Epidermal melanocyte (primary cell): Measurements from ENCODE around the gene MCC.

ENCODE experiments used
- DNase-seq: peaks from one replicate; pipeline ENCODE4 v3.0.0; 2011; ENCODE audit warnings: low spot score; ENCODE audit not compliant: insufficient read length

MCC gene

DNA sequence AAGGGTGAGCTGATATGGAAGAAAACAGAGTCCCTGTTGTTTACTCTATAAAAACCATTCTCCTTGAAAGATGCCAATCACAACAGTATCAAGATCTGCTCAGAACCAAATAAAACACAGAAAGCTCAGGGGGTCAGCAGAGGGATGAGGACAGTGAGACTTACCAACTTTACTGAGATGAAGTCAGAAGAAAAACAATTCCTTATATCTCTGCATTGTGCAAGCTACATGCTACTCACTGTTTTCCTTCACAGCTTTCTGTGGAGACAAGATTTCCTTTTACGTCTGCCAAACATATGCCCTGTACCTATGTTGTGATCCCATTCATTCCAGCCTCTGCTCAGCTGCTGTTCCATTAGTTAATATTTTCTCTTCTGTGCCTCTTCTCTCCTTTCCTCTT, 239.0 kb downstream of the MCC start:
- no peak for DNase-seq

DNA sequence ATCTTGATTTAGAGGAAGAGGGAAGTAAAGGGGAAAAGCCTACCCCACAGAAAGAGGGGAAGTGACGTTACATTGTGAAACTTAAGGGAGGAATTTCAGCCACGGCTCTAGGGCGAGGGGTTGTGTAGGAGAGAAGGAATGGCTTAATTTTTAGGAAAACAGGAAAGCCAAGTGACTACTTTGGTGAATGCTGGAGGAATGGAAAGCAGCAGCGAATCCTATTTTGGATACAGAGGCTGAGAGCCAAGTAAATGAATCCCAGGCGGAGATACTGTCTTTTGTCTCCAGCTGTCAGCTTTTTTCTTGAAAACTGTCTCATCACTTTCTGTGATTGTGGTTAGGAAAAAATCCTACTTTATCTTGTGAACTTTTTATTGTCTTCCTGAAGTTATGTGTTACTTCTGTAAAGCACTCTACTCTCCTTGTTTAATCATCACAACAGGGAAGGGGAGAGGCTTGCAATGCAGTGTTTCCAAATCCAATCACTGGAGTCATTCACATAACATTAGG, 241.8 kb downstream of the MCC start:
- no peak for DNase-seq

DNA sequence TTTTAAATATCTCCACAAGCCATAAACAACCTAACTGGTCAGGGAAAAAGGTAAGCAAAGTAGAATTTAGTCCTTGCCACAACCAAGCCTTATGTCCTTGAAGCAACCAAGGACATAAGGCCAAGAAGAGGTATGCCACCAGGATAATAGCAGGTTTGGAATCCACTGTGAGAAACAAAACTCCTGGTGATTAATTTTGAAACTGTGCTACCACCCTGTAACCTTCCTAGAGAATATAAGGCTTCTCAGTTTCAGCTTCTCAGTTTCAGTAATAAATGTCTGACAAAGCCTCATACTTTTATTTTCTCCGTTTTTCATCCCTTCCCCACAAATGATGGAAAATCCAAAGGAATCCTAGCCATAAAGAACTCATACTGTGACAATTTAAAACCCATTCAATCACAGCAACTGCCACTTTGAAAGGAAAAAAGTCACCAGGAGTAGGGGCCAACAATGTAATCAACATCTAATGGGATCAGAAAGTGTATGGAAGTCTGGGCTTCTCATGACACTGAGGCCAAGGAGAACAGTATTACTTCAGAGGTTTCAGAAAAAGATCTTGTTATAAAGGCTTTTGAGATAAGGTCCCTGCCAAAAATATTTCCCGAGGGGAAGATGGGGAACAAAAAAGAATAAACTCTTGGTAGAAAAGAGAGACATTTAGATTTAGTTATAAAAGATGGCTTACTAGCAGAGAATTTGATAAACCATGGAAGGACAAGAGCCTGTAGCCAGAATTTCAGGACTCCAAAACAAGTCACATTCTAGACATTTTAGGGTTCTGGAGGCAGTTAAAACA, 242.6 kb downstream of the MCC start:
- DNase-seq = no peak

DNA sequence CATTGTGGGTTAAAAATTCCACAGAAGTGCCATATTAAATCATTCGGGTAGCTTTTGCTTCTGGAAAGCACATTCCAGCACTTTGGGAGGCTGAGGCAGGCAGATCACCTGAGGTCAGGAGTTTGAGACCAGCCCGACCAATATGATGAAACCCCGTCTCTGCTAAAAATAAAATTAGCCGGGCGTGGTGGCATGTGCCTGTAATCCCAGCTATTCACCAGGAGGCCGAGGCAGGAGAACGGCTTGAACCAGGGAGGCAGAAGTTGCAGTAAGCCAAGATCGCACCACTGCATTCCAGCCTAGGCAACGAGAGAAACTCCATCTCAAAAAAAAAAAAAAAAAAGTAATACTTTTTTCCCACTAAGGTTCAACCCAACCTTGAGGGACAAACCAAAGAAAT, 243.3 kb downstream of the MCC start:
- DNase-seq = no peak

DNA sequence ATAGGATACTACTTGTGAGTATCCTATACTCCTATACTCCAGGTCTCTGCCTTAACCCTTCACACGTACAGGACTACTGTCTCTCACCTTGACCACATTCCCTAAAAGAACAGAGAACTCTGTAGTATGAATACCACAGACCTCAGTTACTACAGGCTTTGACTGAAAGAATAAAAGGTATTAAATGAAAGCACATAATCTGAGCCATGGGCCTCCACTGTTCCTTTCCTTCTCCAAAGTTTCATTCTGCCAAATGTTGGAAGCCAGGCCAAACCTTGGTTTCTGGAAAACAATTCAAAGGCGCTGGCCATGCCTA, 244.9 kb downstream of the MCC start:
- no peak for DNase-seq

DNA sequence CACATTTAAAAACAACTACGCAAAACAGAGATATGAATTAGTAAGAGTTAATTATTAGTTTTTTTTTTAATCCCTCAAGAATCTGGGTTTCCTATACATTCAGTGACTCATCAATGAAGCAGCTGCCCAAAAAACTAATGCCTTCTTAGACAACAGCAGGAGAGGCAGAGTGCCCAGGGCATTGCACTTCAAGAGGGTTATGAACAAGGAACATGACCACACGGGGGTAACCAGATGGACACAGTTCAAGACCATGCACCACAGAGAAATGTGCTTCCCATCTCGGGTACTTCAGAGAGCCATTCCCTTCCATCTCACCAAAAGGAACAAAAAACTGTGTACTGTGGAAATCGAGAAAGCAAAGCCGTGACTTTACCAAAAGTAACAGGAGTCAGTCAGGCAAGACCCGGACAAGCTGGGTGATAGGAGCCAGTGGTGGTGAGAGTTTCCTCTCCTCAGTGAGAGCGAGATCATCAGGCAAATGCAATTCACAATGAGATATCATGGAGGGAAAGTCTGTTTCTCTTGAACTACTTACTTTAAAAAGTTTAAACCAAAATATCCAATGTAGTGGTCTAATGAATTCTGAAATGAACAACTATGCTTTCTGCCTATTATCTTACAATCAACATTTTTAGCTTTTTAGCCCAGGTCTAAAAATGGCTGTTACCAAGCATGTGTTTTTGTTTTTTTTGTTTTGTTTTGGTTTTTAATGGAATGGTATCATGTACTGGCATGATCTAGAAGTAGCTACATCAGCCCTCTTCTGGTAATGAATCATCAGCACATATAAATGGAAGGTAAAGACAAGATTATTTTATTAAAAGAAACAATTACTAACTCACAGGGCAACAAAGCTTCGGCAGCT, 245.5 kb downstream of the MCC start:
- no peak for DNase-seq

DNA sequence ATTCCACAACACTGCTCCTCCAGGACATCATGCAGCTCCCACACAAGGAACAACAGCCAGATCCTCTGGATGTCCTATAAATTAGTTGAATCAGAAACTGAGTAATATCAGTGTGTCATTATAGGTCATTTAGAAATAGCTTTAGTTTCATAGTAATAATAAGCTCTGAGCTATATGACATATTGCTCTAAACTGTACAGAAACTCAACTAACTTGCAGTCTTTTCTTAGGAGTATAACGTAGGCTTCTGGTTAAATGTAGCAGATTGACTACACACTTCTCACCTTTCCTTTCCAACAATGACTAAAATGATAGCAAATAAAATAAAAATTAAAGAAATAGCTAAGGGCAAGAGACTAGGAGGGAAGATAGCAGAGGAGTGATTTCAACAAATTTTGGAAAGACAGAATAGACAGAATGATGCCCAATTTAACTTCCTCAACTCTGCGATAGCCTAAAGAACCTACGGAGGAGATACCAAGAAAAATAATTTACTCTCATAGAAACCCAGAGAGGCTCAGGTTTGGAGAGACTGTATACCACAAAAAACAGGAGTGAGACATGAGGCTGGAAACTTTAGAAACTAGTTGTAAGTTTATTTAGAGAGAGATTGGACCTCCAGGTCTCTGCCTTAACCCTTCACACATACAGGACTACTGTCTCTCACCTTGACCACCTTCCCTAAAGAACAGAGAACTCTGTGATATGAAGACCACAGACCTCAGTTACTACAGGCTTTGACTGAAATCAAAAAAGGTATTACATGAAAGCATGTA, 247.1 kb downstream of the MCC start:
- no peak for DNase-seq

DNA sequence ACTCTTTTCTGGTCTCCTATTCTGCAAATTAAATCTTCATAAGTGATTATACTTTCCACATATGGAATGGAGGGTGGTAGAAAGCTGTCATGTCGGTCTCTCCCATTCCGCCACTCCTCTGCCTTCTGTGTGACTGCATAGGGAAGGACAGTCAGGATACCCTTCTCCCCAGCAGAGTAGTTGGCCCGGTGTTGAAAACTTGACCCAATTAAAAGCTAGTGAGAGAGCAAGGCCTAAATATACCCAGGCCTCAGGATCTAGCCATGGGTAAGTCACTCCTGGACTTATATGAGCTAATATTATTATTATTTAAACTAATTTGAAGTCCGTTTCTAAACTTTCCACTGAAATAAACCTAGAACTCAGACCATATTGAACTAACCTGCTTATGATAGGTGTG, 248.2 kb downstream of the MCC start:
- DNase-seq = no peak

DNA sequence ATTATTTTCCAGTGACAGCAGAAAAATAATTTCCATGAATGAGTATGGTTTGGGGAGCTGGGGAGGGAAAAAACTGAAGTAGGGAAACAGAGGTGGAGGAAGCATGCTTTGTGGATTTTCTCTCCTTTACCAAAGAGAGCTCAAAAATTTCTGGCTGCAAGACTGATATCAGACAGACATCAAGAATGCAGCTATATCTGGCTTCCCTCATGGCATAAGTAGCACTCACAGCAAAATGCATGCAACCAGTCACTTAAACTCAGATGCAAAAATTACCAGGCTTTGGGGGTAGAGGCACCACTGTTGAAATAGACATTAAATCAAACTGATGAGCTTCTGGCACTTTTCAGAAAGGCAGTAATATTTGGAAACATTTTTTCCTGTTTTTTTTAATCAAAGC, 250.4 kb downstream of the MCC start:
- no peak for DNase-seq

DNA sequence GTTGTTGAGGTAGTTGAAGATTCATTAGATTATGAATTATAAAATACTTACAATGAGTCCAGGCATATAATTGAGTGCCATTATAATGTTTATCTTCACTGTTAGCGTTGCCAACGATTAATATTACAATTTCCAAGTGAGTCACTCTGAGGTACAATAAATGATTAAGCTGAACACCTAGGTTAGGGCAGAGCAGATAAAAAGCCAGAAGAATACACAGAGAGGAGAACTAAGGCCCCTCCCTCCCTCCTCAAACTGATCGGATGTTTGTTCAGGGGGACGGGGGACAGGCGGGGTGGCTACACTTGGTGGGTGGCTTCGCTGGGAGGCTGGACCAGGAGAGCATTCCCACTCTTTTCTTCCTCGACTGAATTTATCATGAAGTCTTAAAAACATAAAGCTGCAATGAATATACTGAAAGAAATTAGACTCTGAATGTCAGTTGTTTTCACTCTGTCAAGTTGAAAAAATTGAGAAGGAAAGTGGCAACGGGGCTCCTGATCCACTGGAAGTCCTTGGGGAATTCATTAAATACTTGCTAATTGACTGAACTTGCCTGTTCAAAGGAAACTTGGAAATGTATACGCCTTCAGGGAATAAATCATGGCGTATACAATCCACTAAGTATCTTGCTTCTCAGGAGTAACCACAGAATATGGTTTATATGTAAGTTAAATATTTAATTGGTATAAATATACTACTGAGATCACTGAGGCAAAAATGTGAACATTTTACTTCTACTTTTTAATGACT, 251.5 kb downstream of the MCC start:
- no peak for DNase-seq

DNA sequence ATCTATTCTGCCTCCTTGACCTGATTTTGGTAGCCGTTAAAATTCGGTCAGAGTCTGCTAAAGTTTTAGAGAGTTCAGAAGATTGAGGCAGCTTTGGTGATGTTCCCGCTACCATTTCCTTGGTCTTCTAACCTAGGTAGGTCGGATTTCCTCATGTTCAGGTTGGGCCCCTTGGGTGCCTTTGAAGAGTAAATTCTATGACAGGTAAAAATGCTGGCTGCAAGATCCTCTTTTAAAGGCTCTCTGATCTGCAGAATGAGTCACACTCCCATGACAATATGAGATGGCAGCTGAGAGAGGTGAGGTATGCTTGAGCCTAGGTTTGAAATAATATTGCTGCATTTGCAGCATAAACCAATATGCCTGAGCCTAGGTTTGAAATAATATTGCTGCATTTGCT, 252.4 kb downstream of the MCC start:
- no peak for DNase-seq

DNA sequence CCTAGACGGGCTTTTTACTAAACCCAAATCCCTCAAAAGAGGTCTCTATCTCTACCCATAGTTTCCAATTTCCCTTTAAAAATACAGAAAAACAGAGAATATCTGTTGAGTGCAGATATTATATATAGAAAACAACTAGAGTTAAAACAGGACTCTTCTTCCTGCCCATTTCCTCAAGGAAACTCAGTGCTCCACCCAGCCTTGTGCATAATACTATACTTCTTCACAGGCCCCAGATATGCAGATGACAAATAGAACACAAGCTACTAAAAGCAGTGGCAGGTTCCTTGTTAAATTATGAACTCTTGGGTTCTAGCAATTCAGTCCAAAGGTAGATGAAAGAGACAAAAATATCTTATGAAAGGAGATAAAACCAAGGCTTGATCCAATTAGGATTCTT, 253.7 kb downstream of the MCC start:
- DNase-seq = no peak

DNA sequence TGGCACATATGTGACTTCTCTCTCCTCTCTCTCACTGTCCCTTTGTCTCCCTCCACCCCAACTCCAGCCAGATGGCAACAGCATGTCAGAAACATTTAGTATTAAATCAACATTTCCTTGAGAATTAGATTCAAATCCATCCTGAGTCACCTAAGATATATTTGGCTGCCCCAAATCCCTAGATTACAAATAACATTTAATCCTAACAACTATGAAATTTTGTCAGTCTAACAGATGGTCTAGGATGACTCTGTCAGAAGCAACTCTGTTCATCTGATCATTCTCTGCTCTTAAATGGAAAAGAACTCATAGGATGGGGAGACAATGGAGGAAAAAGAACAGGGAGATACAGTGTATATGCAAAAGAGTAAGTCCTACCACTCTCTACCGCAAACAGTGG, 254.6 kb downstream of the MCC start:
- DNase-seq = no peak

DNA sequence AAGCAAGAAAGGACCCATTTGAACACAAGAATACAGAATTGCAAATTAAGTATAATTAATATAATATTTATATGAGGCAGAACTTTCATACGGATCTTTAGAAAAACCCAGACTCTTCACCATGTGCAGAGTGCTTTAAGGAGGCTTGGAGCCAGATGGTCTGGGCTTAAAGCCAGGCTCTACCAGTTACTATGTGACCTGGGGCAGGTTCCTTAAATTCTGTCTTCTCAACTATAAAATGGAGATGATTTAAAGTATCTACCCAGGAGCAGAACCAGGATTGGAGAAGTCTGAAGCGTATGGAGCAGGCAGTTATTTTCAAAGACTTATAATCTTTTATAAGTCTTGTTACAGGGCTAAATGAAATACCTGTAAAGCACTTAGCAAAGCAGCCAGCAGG, 255.6 kb downstream of the MCC start:
- DNase-seq = no peak

DNA sequence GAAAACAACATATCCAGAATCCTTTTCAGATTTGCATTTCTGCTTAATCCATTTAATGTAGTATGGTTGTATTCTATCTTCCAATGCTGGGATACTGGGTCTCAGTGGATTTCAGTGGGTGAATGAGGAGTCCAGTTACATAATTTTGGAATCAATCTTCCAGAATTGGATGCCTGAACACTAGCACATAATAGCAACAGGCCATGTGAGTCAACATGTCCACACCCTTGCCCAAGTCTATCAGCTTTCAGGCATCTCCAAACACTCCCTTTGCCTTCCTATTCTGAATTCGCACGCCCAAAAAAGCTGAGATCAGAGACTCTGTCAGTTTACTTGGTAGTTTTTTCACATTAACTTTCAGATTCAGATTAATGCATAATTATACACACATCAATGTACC, 256.0 kb downstream of the MCC start:
- no peak for DNase-seq

DNA sequence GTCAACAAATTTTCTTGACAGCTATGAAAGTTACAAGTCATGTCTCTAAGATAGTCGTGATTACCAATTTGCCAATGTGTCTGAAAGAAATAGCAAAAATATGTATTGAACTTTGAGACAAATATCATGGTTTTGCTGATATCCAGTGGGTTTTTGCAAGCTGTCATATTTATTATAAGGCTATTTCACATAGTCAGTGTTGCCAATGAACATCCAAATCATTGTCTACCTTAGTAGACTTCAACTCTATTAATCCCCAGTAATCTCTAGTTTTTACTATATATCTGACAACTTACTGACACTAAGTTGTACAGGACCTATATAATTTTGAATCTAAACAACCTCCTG, 256.6 kb downstream of the MCC start:
- DNase-seq = no peak

DNA sequence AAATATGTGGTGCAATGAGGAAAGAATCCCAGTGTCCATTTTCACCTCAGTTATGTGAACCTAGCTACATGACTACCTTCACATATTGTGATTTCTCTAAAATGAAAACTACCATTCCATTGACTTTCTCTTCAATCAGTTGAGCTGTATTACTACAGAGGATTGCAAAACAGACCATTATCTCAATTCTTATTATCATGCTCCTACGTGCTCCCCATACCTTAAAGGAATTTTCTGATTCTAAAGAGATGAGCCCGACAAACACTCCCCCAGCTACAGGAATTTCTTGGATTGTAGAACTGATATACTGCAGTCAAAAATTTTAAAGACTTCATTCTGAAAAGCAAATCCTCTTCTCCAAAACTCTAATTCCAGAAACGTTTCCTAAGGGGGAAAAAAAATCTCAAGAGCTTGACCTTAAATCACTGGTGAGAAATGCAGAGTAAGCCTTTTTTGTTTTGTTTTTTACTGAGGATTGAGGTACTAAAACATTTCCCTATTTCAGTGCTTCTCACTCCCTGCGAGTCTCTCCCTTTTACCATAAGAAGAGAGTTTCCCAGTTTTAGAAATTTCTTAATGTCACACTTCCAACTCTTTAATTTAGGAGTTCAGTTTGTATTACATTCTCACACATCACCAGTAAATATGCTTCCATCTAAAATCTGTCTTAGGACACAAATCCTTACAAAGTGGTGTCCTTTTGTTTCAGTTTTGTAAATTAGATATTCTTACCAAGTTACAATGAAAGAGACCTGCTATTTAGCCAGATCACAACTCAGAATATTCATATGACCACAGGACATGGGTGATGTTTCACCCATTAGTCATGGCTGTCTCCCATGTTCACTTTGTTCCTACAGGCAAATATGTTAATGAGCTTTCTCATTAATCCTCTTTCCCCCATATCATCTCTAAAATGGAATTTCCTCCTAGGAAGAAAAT, 257.3 kb downstream of the MCC start:
- no peak for DNase-seq

DNA sequence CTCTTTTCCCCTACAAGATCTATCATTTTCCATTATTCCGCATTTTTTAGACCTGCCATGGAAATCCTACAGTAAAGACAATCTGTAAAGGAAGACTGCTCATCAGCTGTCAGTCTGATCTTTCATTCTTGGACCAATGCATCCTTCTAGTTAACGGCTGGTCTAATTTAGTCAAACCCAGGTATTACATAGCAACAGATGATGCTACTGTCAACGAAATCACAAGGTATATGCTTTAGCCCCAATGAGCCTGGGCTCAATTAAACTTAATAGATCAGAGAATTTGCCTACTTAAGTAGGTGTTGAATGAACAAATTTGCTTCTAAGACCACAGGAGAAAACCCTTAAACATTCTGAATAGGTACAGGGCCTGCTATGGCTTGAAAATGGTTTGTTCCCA, 260.5 kb downstream of the MCC start:
- no peak for DNase-seq

DNA sequence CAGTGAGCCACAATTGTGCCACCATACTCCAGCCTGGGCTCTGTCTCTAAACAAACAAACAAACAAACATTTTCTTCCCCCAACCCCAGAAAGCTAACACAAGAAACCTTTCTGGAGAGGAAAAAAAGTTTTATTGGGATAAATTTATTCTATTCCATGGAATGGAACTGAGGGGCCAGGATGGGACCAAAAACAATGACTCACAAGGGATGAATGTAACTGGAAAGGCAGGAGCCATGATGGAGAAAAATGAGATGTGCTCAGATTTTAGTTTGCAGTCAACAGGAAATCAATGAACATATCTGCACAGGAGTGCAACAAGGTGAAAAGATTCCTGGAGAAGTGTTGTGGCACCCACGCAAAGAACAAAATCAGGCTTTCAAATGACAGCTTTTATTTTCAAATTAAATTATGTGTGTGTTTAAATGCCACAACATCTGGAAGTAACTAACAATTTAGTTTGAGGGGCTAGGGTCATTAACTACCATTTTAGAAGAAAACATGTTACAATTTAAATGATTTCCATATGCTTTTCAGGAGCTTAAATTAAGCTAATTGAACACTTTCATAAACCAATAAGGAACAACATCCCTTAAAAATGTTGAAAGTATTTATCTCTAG, 262.0 kb downstream of the MCC start:
- DNase-seq = no peak

DNA sequence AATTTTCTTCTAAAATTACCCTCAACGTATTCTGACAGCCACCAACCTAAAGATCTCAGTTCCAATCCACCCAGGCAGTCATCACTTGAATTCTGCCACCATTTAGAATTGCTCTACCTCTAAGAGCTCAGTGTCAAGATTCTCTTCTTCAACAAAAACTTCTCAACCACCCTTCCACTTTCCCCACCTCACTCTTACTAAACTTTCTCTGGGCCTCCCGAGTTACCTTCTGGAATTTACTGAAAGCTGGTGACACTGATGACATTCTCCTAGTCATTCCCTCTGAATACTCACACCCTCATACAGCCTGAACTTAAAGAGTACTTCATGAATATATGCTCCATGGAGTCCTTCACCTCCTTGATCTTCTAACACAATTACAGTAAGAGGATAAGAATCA, 263.0 kb downstream of the MCC start:
- no peak for DNase-seq
